H1 (cell line): ENCODE data around the gene CDY1. TPM values are rescaled to one million over a fixed set of nuclear protein-coding genes. Genes with fewer than 3 reads are reported as not detected.
"Not testable (repeated sequence)": the region's sequence is repeated elsewhere in the genome, so short reads cannot be mapped to it uniquely, and the experiment has no call there.

ENCODE experiments used
- CTCF ChIA-PET: fragments of 300-600 bp; sonication (Branson Sonifier 250); formaldehyde crosslinking; loops from one replicate; lab custom pipeline; 2021; ENCODE audit not compliant: partially characterized antibody; lab: Charles Lee
- POLR2A ChIA-PET: fragments of 300-600 bp; sonication (Branson Sonifier 250); formaldehyde crosslinking; loops from one replicate; lab custom pipeline; 2021; ENCODE audit warnings: inconsistent platforms; ENCODE audit not compliant: partially characterized antibody; lab: Charles Lee
- DNase-seq, 2 experiments: peaks; one replicate each; pipeline versions ENCODE4 v3.0.0 to v3.0.0-alpha.2; 2010 to 2022; ENCODE audit warnings: low spot score in 2 of 2, low read depth in 1 of 2, mixed read lengths in 1 of 2
- FAIRE-seq: peaks from 2 replicates; lab custom pipeline; 2011; peaks lifted over from hg19 to GRCh38; lab: Jason Lieb, UNC
- H2AFZ ChIP-seq: 2 replicates; pipeline ENCODE4 v1.8.1; 2012; ENCODE audit warnings: low read length, inconsistent platforms
- H2AK5ac ChIP-seq: 2 replicates; pipeline ENCODE4 v1.6.1; 2013; ENCODE audit warnings: low read depth, low read length
- H2BK120ac ChIP-seq: replicated peaks from 2 replicates; pipeline ENCODE3; 2013; ENCODE audit warnings: low read depth, low read length, inconsistent platforms
- H2BK12ac ChIP-seq: 2 replicates; pipeline ENCODE4 v1.6.1; 2013; ENCODE audit warnings: low read depth, low read length
- H2BK15ac ChIP-seq: 2 replicates; pipeline ENCODE4 v1.6.1; 2013; ENCODE audit warnings: low read length
- H2BK20ac ChIP-seq: 2 replicates; pipeline ENCODE4 v1.6.1; 2013; ENCODE audit warnings: low read length
- H2BK5ac ChIP-seq: 2 replicates; pipeline ENCODE4 v1.6.1; 2013; ENCODE audit warnings: low read depth, low read length
- H3K14ac ChIP-seq: 2 replicates; pipeline ENCODE4 v1.6.1; 2013; ENCODE audit warnings: inconsistent platforms; ENCODE audit not compliant: insufficient read length
- H3K18ac ChIP-seq: 2 replicates; pipeline ENCODE4 v1.6.1; 2013; ENCODE audit warnings: low read length; ENCODE audit errors: extremely low read depth
- H3K23ac ChIP-seq: 2 replicates; pipeline ENCODE4 v1.6.1; 2013; ENCODE audit warnings: inconsistent platforms; ENCODE audit not compliant: insufficient read length
- H3K23me2 ChIP-seq: 2 replicates; pipeline ENCODE4 v1.6.1; 2013; ENCODE audit warnings: low read depth, low read length
- H3K27ac ChIP-seq: 2 replicates; pipeline ENCODE4 v1.6.1; 2011; ENCODE audit warnings: low read depth, low read length, inconsistent platforms
- H3K27me3 ChIP-seq, 4 experiments: replicated peaks in 1 of 4; 1 replicate in 1 of 4; 2 replicates in 3 of 4; pipeline versions ENCODE4 v1.6.1 to v1.8.1; 2011 to 2013; ENCODE audit warnings: low read length in 3 of 4, mild to moderate bottlenecking in 3 of 4, inconsistent platforms in 2 of 4, mixed read lengths in 2 of 4, moderate library complexity in 1 of 4; ENCODE audit not compliant: control insufficient read depth in 3 of 4, insufficient read depth in 3 of 4; ENCODE audit errors: extremely low read depth in 1 of 4
- H3K36me3 ChIP-seq, 4 experiments: 2 replicates each; pipeline versions ENCODE4 v1.6.1 to v1.8.1; 2011 to 2013; ENCODE audit warnings: mild to moderate bottlenecking in 4 of 4, low read length in 3 of 4, moderate library complexity in 2 of 4, control low read depth in 1 of 4, inconsistent platforms in 1 of 4; ENCODE audit not compliant: insufficient read depth in 4 of 4, control insufficient read depth in 2 of 4
- H3K4ac ChIP-seq: replicated peaks from 2 replicates; pipeline ENCODE3; 2013; ENCODE audit warnings: low read length, low read depth, mixed read lengths, inconsistent platforms; ENCODE audit not compliant: insufficient read length
- H3K4me1 ChIP-seq, 4 experiments: replicated peaks in 1 of 4; 1 replicate in 1 of 4; 2 replicates in 3 of 4; pipeline versions ENCODE4 v1.6.1 to v1.8.1; 2011 to 2013; ENCODE audit warnings: low read length in 3 of 4, inconsistent platforms in 2 of 4, mixed read lengths in 1 of 4; ENCODE audit not compliant: insufficient read depth in 4 of 4, control insufficient read depth in 3 of 4
- H3K4me2 ChIP-seq, 2 experiments: 2 replicates each; pipeline versions ENCODE4 v1.6.1 to v1.8.1; 2011 to 2013; ENCODE audit warnings: low read depth in 2 of 2, low read length in 2 of 2, control low read depth in 1 of 2, inconsistent platforms in 1 of 2, mild to moderate bottlenecking in 1 of 2; ENCODE audit not compliant: insufficient read depth in 1 of 2
- H3K4me3 ChIP-seq, 4 experiments: fragments of 200-600, 300-600 bp in 1 of 4; sonication (generic), shearing (Covaris generic), sonication (Bioruptor Twin) in 1 of 4; 2 replicates each; pipeline versions ENCODE4 v1.5.1 to v1.8.1; 2011 to 2016; ENCODE audit warnings: low read length in 4 of 4, low read depth in 3 of 4, control low read depth in 2 of 4, inconsistent platforms in 2 of 4, mild to moderate bottlenecking in 2 of 4, mixed read lengths in 1 of 4, moderate library complexity in 1 of 4; ENCODE audit not compliant: insufficient read depth in 2 of 4; ENCODE audit errors: extremely low read depth in 1 of 4
- H3K56ac ChIP-seq: replicated peaks from 2 replicates; pipeline ENCODE3; 2013; ENCODE audit warnings: low read depth, mild to moderate bottlenecking, mixed read lengths, low read length, inconsistent platforms; ENCODE audit not compliant: insufficient read length
- H3K79me1 ChIP-seq: 2 replicates; pipeline ENCODE4 v1.6.1; 2013; ENCODE audit warnings: low read depth, low read length, control low read depth
- H3K79me2 ChIP-seq, 2 experiments: 2 replicates each; pipeline versions ENCODE4 v1.6.1 to v1.8.1; 2012 to 2013; ENCODE audit warnings: low read length in 2 of 2, mild to moderate bottlenecking in 2 of 2, inconsistent platforms in 1 of 2; ENCODE audit not compliant: insufficient read depth in 2 of 2, control insufficient read depth in 1 of 2
- H3K9ac ChIP-seq, 4 experiments: replicated peaks in 1 of 4; 1 replicate in 1 of 4; 2 replicates in 3 of 4; pipeline versions ENCODE4 v1.6.1 to v1.8.1; 2011 to 2013; ENCODE audit warnings: low read depth in 3 of 4, low read length in 3 of 4, control low read depth in 2 of 4, mild to moderate bottlenecking in 2 of 4, moderate library complexity in 2 of 4, inconsistent platforms in 1 of 4; ENCODE audit errors: extremely low read depth in 1 of 4
- H3K9me3 ChIP-seq, 2 experiments: 2 replicates each; pipeline versions ENCODE4 v1.6.1 to v1.8.1; 2012 to 2013; ENCODE audit warnings: mild to moderate bottlenecking in 2 of 2, moderate library complexity in 2 of 2, control low read depth in 1 of 2, inconsistent platforms in 1 of 2, low read depth in 1 of 2, low read length in 1 of 2, mixed read lengths in 1 of 2; ENCODE audit not compliant: insufficient read depth in 2 of 2
- H4K20me1 ChIP-seq, 2 experiments: replicated peaks in 1 of 2; 2 replicates each; pipeline versions ENCODE3 to v1.8.1; 2011 to 2013; ENCODE audit warnings: inconsistent platforms in 2 of 2, low read length in 2 of 2, mild to moderate bottlenecking in 1 of 2; ENCODE audit not compliant: insufficient read depth in 2 of 2, control insufficient read depth in 1 of 2
- H4K5ac ChIP-seq: 2 replicates; pipeline ENCODE4 v1.6.1; 2013; ENCODE audit warnings: low read length, low read depth, mixed read lengths, inconsistent platforms; ENCODE audit not compliant: insufficient read length
- H4K8ac ChIP-seq: 2 replicates; pipeline ENCODE4 v1.8.0; 2013; ENCODE audit warnings: mild to moderate bottlenecking, moderate library complexity, low read length, inconsistent platforms; ENCODE audit not compliant: insufficient read depth; ENCODE audit errors: extremely low read depth
- H4K91ac ChIP-seq: replicated peaks from 2 replicates; pipeline ENCODE3; 2013; ENCODE audit warnings: low read length, mixed read lengths, inconsistent platforms; ENCODE audit not compliant: insufficient read length
- WGBS, 2 experiments: shearing (Covaris generic) in 1 of 2; methylation state at CpG; one replicate each; pipeline versions ENCODE4 v1.1.6 to v1.1.7; 2013 to 2015; ENCODE audit warnings: low lambda C conversion rate in 2 of 2, mixed read lengths in 2 of 2, inconsistent platforms in 1 of 2, low coverage in 1 of 2, missing lambda C conversion rate in 1 of 2; ENCODE audit not compliant: insufficient replicate concordance in 2 of 2, insufficient coverage in 1 of 2, insufficient read length in 1 of 2; ENCODE audit errors: extremely low coverage in 1 of 2, missing lambda C conversion rate in 1 of 2; 5-methylcytosine and 5-hydroxymethylcytosine counted together
- polyA plus RNA-seq, 7 experiments: library from polyadenylated mRNA; depleted of rRNA in 3 of 7; stranded (reverse) in 5 of 7; unstranded in 2 of 7; fragments of >200 nt in 5 of 7; fragments of 200-250 nt in 2 of 7; gene quantifications; 1 replicate in 5 of 7; 2 replicates in 1 of 7; 4 replicates in 1 of 7; pipeline versions ENCODE4 v1.2.1 to v1.2.3, GENCODE V29; 2011 to 2013; ENCODE audit warnings: missing spikeins in 2 of 7, mixed read lengths in 2 of 7
- total RNA-seq: library from RNA; stranded (reverse); fragmentation: NEBNext Ultra II Directional; extraction: Animal tissue kit (Norgen Biotek cat#: 25700); gene quantifications from 2 replicates; pipeline ENCODE4 v1.2.1, GENCODE V29; 2021

CDY1 gene
- total and polyA plus RNA-seq, 2 of the 8 experiments (the other 6 are each of a cell fraction or from before 2014, with no cell fraction given), result not detected

DNA sequence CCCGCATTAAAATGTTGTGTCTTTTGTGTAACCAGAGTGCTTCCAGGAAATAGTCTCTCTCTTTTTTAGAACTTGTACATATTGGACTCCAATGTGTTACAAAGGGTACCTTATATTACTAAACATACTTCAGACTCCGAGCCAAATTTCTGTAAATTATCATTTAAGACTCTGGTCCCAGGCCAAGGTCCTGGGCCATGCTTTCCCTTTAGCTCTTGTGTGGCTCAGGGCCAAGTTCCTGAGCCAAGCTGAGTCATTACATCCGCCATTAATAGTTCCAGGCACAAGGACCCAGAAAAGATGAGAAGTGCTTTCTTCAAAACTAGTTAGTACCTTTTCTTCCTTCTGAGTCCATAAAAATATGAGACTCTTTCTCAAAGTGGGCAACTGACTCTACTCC is 4.6 kb downstream of the CDY1 start:
- H3K4me3 ChIP-seq, H4K5ac ChIP-seq, H2BK20ac ChIP-seq, H3K9me3 ChIP-seq, H3K14ac ChIP-seq, H2BK5ac ChIP-seq, CTCF ChIA-PET, H3K4ac ChIP-seq, H2AK5ac ChIP-seq, H3K27me3 ChIP-seq, H3K36me3 ChIP-seq, POLR2A ChIA-PET, H4K20me1 ChIP-seq, H2AFZ ChIP-seq, H3K79me1 ChIP-seq, H3K23me2 ChIP-seq, H2BK12ac ChIP-seq, H4K91ac ChIP-seq, H4K8ac ChIP-seq, DNase-seq, H3K4me2 ChIP-seq, FAIRE-seq, H3K23ac ChIP-seq, H2BK15ac ChIP-seq, H3K9ac ChIP-seq, H3K18ac ChIP-seq, H3K79me2 ChIP-seq, H3K56ac ChIP-seq, H2BK120ac ChIP-seq, H3K4me1 ChIP-seq, H3K27ac ChIP-seq: not testable (repeated sequence)
- no CpG with 5 or more reads among the region's 3 CpGs for WGBS, 2 experiments

DNA sequence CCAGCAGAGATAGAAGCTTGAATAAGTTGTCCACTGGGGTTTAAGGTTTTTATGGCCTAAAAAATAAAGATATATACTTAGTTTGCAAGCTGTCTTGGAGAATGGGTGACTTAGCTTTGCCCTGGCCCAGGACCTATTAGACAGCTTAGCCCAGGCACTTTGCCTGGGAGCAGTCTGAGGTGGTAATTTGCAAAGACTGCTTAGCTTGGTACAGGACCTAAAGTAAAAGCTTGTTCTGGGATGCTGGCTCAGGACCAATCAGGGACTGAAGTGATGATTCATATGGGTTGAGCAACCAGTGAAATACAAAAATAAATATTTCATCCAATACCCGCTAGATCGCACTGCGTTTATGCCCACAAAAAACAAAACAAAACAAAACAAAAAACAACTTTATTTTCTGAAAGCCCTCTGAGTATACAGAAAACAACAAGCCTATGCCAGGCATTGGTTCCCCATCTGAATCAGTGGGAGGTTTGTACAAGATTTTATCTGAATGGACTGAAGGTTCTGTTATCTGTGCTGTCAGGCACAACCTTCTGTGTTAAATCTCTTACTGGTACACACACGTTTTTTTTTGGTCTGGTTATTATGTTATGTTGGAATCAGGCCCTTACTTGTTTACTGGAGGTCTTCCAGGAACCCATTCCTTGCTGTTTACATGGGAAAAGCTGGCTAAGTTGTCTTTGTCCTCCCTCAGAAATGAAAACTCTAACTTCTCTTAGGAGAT is 8.6 kb downstream of the CDY1 start:
- H3K56ac ChIP-seq, H3K4me3 ChIP-seq, H3K14ac ChIP-seq, POLR2A ChIA-PET, H3K4ac ChIP-seq, H3K9me3 ChIP-seq, DNase-seq, H4K91ac ChIP-seq, H3K4me1 ChIP-seq, H3K36me3 ChIP-seq, H3K79me1 ChIP-seq, H3K27ac ChIP-seq, H2BK12ac ChIP-seq, H3K18ac ChIP-seq, H3K79me2 ChIP-seq, H3K23me2 ChIP-seq, CTCF ChIA-PET, H4K8ac ChIP-seq, H2AK5ac ChIP-seq, H2BK120ac ChIP-seq, H4K5ac ChIP-seq, H2AFZ ChIP-seq, H3K9ac ChIP-seq, H4K20me1 ChIP-seq, H3K4me2 ChIP-seq, H2BK20ac ChIP-seq, H2BK15ac ChIP-seq, H2BK5ac ChIP-seq, FAIRE-seq, H3K27me3 ChIP-seq, H3K23ac ChIP-seq: not testable (repeated sequence)
- no CpG with 5 or more reads among the region's 4 CpGs for whole genome bisulfite sequencing, 2 experiments
